ENCODE data around the gene ARHGEF19.
"Not testable (repeated sequence)": the region's sequence is repeated elsewhere in the genome, so short reads cannot be mapped to it uniquely, and the experiment has no call there.

ARHGEF19 gene

DNA sequence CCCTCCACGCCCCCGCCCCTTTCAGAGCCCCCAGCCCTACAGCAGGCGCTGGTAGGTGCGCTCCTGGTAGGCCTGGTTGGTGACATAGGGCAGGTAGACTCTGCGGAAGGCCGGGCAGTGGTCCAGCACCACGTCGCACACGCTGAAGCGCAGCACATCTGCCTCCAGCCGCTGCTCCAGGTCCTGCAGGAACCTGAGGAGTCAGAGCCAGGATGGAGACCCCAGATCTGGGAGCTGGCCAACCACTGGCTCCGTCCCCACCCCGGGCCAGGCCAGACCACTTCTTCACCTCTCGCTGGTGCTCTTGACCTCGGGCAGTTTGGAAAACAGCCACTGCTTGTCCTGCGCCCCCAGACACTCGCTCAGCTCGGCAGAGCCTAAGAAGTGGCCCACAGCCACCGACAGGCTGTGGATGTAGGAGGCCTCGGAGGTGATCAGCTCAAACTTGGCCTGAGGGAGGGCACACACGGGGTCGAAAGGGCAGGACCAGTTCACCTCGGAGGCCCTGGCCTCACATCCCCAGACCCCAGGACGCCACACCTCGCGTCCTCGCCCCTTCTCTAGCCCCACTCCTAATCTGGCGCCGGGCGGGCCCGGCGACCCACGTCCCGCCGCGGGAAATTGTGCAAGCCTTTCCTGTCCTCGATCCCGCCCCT, 6.4 kb downstream of the ARHGEF19 start:
- no peak for DNase-seq (ENCODE audit: low read depth in 4 of 4, low spot score in 1 of 4)

DNA sequence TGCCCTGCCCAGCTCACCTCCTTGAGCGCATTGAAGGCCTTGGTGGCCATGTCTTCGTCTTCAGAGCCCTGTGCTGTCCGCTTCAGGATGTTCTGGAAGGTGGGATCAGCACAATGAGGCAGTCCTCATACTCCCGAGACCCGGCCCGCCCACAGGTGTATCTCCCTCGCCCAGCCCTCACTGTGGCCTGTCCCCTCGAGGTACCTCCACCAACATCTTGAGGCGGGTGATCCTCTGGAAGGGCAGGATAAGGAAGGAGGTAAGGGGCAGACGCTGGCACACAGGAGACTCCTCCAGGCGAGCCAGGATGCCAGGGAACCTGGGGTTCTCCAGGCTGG, 7.1 kb downstream of the ARHGEF19 start:
- no peak for DNase-seq (ENCODE audit: low read depth in 4 of 4, low spot score in 1 of 4)

DNA sequence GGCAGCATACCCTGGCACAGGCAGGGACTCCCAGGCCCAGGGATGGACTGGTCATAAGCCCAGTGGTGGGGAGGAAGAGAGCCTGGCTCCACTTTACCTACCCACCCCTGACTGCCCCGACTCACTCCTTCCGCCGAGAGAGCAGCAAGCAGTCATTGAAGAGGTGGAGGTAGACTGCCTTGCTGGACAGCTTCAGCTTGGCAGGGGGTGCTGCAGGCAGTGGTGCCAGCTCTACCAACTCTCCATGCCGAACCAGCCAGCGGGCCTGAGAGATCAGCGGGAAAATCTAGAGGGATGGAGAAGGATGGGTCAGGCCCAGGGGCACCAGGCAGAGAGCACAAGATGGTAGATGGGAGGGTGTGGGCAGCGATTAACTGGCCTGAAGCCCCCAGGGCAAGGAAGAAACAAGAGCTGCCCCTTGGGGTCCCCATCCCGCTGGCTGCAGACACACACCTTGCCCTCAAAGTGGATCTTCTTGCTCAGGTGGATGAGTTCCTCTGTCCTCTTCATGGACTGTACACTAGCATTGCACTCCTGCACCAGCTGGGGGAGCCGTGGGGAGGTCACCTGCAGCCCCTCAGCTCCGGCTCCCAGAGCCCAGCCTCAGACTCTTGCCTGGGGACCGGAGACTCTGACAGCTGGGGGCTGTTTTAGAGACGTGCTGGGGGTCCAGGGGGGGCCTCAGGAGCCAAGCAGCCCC, 7.7 kb downstream of the ARHGEF19 start:
- no peak for DNase-seq (ENCODE audit: low read depth in 4 of 4, low spot score in 1 of 4)

DNA sequence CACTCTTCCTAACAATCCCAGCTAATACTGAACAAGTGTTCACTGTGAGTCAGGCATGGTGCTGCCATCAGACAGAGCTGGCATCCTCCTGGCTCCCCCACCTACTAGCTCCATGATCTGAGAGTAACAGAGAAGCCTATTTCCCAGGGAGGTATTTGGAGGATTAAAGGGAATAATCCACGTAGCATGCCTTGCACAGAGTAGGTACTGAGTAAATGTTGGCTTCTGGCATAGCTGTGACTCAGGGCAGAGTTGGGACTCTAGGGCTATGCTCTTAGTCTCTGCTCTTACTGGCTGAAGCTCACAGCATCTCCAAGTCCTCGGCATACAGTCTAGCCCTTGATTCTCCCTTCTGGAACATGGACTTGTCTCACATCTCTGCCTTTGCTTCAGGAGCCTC, 8.2 kb downstream of the ARHGEF19 start:
- no peak for DNase-seq (ENCODE audit: low read depth in 4 of 4, low spot score in 1 of 4)

DNA sequence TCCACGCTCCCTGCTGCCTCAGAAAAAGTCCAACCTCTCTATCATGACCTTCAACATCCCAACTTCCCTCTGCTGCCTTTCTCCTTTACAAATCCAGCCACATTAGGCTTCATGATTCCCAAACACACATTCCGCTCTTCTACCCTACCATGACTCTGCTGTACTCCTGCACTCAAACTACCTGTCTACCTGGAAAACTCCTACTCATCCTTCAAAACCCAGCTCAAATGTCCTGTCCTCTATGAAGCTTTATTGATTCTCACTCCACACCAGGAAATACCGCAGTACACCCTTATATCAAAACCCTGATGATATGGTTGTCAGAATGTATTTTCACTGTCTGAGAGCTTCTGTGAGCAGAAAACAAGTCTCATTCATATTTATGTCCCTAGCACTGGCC, 8.9 kb downstream of the ARHGEF19 start:
- DNase-seq (ENCODE audit: low read depth in 4 of 4, low spot score in 1 of 4), result no peak

DNA sequence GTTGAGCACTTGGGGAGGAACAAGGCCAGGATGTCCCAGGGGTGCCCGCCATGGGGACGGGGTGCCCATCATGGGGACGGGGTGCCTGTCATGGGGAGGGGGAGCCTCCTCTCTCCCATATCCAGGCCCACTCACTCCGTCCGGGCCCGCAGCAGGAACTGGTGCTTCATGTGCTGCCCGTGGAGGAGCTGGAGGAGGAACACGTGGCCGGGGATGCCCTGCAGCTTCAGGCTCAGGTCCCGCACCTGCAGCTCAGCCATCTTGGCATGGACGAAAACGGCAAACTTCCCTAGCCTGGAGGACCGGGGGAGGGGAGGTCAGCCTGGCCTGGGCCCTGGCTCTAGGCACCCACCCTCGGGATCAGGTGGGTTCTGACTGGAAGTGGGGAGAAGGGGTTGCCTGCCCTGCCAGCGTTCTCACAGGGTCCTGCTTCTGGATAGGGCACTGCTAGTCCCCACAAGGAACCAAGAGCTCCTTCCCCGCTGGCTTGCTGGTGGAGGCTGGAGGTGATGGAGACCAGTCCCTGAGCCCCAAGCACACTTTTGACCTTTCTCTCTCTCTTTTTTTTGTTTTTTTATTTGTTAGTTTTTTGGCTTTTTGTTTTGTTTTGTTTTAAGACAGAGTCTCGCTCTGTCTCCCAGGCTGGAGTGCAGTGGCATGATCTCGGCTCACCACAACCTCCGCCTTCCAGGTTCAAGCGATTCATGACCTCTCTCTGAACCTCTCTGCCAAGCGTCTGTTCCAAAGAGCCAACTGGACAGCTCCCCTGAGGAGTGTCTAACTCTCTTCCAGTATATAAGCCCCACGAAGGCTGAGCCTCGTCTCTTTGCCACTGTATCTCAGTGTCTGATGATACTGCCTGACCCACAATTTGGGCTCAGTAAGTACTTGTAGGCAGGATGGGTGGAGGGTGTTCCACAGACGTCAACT, 9.9 kb downstream of the ARHGEF19 start:
- no peak for DNase-seq (ENCODE audit: low read depth in 4 of 4, low spot score in 1 of 4)

DNA sequence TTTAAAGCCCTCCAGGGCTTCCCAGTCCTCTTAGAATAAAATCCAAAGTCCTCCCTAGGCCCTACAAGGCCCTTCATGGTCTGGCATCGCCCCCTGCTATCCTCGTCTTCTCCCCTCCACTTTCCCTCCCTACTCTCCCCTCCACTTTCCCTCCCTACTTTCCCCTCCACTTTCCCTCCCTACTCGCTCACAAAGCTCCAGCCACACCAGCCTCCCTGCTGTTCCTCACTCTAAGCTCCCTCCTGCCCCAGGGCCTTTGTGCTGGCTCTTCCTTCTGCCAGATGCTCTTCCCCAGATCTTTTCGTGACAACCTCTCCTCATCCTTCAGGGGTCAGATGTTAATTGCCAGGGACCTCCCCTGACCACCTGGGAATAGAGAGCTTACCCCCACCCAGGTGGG, 12.8 kb downstream of the ARHGEF19 start:
- no peak for DNase-seq (ENCODE audit: low read depth in 4 of 4, low spot score in 1 of 4)

DNA sequence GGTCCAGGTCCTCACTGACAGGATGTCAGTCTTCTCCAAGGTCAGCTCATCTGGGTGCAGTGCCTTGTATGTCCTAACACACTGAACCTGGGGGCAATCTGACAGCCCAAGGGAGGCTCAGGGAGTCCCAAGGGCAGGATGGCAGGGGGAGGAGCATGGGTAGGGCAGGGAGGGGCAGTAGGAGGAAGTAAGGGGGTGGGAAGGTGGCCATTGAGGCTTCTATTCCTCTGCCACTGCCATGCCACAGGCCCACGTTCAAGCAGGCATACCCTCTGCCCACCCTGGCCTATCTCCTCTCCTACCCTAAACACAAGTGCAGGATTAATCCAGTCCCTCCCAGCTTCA, 13.3 kb downstream of the ARHGEF19 start:
- DNase-seq (ENCODE audit: low read depth in 4 of 4, low spot score in 1 of 4), result no peak

DNA sequence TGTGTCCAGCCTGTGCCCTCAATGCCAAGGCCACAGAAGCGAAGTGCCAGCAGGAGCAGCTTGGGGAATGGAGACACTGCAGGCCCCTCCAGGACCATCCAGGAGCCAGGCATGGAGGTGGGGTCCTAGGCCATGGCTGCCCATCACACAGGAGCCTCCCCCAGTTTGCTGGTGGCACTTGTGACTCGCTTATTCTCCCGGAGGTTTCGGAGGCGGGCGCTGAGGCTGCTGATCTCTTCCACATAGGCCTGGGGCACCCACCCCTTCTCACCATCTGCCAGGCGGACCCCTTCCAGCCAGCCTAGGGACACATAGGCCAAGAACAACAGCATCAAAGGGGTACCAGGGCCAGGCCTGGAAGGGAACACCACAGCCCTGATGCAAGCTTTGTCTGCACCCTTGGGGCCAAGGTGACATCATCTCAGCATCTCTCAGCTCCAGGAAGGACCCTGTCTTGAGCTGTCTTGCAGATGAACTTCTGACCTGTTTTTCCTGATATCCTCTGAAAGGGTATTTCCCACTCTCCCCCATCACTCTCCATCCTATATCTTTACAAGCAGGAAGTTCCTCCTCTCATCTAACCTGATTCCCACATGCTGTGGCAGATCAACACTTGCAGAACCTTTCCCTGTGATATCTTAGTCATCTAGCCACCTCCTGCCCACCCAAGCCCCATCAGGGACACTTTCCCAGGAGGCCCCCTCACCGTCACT, 13.9 kb downstream of the ARHGEF19 start:
- no peak for DNase-seq (ENCODE audit: low read depth in 4 of 4, low spot score in 1 of 4)

DNA sequence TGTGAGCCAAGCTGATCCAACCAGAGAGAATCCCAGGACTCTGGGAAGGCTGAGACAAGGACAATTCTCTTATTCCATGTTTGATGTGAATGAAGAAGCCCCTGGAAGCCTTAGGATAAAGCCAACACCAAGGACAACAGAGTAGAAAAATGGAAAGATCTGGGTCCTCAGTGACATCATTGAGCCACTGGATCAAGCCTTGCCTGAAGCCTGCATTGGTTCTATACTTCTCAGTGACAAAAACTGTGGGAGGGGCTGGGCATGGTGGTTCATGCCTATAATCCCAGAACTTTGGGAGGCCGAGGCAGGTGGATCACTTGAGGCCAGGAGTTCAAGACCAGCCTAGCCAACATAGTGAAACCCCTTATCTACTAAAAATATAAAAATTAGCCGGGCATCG, 15.6 kb downstream of the ARHGEF19 start:
- no peak for DNase-seq (ENCODE audit: low read depth in 4 of 4, low spot score in 1 of 4)

DNA sequence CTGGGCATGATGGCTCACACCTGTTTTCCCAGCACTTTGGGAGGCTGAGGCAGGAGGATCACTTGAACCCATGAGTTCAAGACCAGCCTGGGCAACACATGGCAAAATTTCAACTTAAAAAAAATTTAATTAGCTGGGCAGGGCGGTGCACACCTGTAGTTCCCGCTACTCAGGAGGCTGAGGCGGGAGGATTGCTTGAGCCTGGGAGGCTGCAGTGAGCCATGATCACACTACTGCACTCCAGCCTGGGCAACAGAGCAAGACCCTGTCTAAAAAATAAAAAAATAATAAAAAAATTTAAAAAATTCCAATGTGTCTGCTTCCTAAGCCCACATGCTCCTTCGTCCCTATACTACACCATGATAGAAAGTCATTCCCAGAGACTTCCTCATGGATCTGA, 16.3 kb downstream of the ARHGEF19 start:
- not testable (repeated sequence) for DNase-seq (ENCODE audit: low read depth in 4 of 4, low spot score in 1 of 4)

DNA sequence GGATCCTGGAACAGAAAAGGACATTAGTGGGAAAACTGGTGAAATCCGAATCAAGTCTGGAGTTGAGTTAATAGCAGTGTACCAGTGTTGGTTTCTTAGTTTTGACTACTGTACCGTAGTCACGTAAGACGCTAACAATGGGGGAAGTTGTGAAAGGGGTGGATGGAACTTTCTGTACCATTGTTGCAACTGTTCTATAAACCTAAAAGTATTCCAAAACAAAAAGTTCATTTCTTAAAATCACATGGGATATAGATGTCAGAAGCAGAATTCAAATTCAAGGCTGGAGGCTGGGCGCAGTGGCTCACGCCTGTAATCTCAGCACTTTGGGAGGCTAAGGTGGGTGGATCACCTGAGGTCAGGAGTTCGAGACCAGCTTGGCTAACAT, 16.9 kb downstream of the ARHGEF19 start:
- DNase-seq (ENCODE audit: low read depth in 4 of 4, low spot score in 1 of 4), result no peak

DNA sequence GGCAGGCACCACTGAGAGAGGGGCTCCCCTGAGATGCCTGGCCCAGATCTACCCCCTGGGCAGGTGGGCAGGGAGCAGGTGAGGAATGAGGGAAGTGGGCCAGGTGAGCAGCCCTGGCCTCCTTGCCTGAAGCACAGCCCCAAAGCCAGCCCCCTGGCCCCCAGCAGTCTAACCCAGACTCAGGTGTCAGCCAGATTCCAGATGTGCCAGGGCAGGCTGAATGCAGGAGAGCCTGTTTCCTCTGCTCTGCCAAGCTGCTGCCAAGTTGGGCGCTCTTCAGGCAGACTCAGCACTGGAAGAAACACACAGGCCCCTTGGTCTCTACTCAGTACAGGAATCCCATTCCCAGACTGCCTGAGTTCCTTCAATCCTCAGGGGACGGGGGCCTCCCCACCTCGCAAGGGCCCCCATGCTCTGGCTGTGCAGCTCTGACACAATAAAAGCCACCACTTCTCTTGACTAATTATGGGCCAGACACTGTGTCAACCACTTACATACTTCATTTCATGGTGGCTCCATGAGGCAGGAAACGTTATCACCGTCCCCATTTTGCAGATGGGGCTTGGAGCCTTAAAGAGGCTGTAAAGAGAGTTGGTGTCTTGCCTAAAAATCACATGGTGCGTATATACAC, 20.4 kb downstream of the ARHGEF19 start:
- DNase-seq (ENCODE audit: low read depth in 4 of 4, low spot score in 1 of 4), result no peak

DNA sequence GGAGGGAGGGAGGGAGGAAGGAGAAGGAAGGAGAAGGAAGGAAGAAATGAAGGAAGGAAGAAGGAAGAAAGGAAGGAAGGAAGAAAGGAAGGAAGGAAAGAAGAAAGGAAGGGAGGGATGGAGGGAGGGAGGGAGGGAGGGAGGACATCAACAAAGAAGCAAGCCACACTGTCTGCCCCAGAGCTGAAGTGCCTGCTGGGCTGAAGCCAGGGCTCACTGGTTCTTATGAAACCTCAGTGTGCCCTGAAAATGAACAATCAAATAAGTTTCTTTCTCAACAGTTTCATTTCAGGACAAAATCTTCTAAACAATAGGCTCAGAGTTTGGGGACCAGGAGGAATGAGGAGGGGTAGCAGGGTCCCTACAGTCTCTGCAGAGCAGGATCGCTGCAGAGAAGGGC, 21.1 kb downstream of the ARHGEF19 start:
- DNase-seq (ENCODE audit: low read depth in 4 of 4, low spot score in 1 of 4), result no peak

DNA sequence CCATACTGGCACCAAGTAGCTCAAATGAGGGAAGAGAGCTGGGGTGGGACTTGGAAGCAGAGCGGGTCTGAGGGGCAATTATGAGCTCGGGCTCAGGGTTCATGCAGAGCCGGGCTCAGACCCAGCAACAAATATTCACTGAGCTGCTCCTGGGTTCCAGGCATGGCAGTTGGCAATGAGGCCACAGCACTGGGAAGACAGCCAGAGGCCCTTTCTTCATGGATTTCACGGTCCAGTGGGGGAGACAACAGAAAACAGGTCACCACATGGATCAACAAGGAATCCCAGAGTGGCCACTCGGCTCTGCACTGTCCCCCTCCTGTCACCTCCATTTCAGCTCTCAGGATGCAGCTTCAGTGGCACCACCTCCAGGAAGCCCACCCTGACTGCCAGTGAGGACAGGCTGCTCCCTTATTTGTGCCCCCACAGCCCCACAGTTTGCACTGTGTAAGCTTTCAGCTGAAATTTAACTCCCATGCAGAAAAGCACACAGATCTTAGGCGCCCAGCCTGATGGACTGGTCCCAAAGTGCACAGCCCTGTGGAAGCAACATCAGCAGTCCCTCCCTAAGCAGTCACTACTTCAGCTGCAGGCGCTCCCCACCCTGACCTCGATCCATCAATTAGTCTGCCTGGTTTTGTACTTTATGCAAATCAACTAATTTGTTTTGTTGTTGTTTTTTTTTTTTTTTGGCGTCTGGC, 22.4 kb downstream of the ARHGEF19 start:
- no peak for DNase-seq (ENCODE audit: low read depth in 4 of 4, low spot score in 1 of 4)

DNA sequence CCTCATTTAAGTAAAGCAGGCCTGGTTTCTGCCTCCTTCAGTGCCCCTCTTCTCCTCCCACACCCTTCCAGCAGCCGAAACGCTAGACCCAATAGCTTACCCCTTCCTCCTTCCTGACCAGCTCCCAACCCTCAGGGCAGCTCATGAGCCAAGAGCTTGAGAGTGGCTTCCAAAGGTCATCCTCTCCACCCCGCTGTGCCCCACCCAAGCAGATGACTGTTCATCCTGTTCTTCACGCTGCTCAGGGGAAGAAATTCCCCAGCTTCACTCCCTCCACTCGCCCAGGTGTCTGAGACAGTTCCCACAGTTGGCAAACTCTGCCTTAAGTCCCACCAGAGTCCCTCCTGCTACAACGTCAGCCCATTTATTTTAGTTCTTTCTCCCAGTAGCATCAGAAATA, 23.4 kb downstream of the ARHGEF19 start:
- no peak for DNase-seq (ENCODE audit: low read depth in 4 of 4, low spot score in 1 of 4)

DNA sequence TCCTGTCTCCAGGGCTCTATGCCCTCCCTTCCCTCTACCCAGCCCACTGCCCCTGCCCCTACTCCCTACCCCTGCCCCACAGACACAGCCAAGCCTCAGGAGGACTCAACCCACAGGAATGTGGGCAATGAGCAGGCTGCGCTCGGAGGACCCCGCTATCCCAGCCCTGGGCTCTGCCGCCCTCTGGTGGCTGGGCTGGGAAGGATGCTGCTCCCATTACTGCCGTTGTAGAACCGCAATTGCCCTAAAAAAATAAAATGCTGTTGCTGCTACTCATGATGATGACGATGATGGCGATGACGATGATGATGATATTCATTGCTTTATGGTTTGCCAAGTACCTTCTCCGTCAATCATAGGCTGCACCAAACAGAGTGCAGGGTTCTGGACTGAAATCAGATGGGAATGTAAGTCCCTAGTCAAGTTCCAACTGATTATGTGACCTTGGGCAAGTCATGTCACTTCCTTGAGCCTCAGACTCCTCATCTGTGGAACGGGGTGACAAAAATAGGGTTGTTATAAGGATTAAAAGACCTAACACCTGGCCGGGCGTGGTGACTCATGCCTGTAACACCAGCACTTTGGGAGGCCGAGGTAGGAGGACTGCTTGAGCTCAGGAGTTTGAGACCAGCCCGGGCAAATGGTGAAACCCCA, 24.6 kb downstream of the ARHGEF19 start:
- DNase-seq (ENCODE audit: low read depth in 4 of 4, low spot score in 1 of 4), result peak; percentile 49 to 64 (median 60)

DNA sequence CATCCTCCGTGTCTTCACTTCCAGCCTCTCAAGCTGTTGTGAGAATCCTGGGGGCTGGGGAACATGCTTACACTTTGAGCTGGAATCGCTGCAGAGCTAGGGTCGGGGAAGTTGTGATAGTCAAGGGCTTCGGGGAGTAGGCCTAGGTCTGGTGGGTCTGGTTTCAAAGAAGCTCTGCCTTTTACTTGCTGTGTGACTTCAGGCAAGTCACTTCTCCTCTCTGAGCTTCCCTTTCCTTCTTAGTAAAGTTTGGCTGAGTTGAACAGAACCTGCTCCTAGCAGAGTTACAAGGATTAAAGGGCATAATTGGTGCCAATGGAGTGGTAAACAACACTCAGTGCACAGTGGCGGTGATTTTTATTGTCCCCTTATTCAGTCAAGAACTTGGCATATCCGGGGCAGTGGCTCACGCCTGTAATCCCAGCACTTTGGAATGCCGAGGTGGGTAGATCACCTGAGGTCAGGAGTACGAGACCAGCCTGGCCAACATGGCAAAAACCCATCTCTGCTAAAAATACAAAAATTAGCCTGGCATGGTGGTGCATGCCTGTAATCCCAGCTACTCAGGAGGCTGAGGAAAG, 25.7 kb downstream of the ARHGEF19 start:
- DNase-seq (ENCODE audit: low read depth in 4 of 4, low spot score in 1 of 4), result no peak

DNA sequence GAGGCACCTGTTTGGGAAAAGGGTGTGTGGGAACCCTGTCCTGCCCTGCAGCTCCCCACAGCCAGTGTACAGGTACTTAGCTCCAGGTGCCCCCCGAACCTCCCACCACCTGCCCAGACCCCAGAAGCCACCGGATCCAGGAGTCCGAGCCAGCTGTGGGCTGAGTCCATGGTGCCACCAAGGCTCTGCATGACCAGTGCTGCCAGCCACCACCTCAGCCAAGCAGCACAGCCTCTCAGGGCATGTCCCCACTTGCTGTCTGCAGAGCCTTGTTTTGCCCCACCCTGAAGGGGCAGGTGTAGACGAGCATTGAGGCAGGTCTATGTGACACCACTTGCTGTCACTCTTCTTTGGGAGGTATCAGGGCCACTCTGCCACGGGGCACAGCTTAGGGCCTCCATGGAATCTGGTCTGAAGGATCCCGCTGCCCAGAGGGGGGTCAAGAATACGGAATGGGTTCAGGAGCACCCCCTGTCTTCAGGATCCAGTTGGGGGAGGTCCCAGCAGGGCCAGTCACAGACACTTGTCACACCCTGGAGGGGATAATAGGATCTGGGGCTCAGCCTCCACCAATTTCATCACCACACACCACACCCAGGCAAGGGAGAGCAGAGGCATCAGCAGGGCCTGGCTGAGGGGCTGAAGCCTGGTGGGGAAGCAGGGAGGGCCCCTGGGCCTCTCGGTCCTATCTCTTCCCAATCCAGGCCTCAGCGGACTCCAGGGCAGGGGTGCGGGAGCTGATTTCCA, 27.7 kb downstream of the ARHGEF19 start:
- DNase-seq (ENCODE audit: low read depth in 4 of 4, low spot score in 1 of 4), result no peak

Data from stimulated activated CD4-positive, alpha-beta T cell treated with anti-CD3 and anti-CD28 coated beads, Interleukin-1b, Interleukin-23, amount 100 ng/mL, for 24 hours (primary cell).